Measurements from ENCODE around the gene ANKK1.

ANKK1 gene

DNA sequence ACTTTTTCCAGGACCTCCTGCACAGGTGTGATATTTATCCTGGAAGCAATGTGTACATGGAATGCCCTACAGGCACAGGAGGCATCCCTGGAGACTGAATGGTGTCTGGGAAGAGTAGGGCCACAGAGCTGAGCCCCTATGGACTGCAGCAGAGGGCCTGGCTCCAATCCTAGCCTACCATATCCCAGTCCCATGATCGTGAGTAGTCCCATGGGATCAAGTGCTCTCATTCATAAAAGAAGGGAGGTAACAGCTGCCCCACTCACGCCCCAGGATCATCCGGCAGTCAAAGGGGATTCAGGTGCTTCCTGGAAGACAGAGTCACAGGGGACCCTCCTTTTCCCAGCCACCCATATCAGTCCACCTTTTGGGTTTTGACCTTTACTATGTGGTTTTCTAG, 24.0 kb downstream of the ANKK1 start:
- TF ChIP-seq, protein P1, sequence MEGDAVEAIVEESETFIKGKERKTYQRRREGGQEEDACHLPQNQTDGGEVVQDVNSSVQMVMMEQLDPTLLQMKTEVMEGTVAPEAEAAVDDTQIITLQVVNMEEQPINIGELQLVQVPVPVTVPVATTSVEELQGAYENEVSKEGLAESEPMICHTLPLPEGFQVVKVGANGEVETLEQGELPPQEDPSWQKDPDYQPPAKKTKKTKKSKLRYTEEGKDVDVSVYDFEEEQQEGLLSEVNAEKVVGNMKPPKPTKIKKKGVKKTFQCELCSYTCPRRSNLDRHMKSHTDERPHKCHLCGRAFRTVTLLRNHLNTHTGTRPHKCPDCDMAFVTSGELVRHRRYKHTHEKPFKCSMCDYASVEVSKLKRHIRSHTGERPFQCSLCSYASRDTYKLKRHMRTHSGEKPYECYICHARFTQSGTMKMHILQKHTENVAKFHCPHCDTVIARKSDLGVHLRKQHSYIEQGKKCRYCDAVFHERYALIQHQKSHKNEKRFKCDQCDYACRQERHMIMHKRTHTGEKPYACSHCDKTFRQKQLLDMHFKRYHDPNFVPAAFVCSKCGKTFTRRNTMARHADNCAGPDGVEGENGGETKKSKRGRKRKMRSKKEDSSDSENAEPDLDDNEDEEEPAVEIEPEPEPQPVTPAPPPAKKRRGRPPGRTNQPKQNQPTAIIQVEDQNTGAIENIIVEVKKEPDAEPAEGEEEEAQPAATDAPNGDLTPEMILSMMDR (IDR thresholded peaks at IDR 0.05; ENCODE audit: low read depth, low read length): no peak
- no peak overlapping the region for H3K4me3 ChIP-seq (replicated peaks in 1 of 2; ENCODE audit: low read depth in 2 of 2, low read length in 2 of 2)
- DNase-seq (ENCODE audit: low read depth in 2 of 2): no peak

DNA sequence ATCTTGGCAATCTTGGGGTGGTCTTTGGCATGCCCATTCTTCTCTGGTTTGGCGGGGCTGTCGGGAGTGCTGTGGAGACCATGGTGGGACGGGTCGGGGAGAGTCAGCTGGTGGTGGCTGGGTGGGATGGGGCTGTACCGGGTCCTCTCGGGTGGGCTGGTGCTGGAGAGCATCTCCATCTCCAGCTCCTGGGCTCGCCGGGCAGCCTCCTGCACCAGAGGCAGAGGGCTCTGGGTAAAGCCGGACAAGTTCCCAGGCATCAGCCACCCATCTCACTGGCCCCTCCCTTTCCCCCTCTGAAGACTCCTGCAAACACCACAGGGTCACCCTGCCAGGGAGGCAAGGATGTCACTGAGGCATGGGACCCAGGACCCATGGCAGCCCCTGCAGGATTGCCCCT, 25.1 kb downstream of the ANKK1 start:
- H3K4me3 ChIP-seq (replicated peaks in 1 of 2; ENCODE audit: low read depth in 2 of 2, low read length in 2 of 2): no peak overlapping the region
- TF ChIP-seq, protein P1 (IDR thresholded peaks at IDR 0.05; ENCODE audit: low read depth, low read length): no peak

DNA sequence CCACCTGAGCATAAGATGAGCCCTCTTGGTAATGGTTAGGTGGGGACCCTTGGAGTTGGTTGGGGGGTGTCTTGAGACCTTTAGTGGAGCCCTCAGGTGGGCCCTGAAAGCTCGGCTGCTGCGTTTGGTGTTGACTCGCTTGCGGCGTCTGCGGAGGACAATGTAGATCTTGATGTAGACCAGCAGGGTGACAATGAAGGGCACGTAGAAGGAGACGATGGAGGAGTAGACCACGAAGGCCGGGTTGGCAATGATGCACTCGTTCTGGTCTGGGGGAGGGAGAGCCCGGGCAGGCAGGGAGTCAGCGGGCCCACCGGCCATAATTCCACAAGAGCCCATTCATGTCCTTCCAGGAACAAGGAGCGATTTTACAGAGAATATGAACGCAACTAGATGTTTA, 27.8 kb downstream of the ANKK1 start:
- TF ChIP-seq, protein P1 (IDR thresholded peaks at IDR 0.05; ENCODE audit: low read depth, low read length): no peak
- no peak overlapping the region for H3K4me3 ChIP-seq (replicated peaks in 1 of 2; ENCODE audit: low read depth in 2 of 2, low read length in 2 of 2)
- no peak for DNase-seq (ENCODE audit: low read depth in 2 of 2)

More for the DNA sequence above, 25.1 kb downstream of the ANKK1 start:
- DNase-seq (ENCODE audit: low read depth in 2 of 2): no peak

DNA sequence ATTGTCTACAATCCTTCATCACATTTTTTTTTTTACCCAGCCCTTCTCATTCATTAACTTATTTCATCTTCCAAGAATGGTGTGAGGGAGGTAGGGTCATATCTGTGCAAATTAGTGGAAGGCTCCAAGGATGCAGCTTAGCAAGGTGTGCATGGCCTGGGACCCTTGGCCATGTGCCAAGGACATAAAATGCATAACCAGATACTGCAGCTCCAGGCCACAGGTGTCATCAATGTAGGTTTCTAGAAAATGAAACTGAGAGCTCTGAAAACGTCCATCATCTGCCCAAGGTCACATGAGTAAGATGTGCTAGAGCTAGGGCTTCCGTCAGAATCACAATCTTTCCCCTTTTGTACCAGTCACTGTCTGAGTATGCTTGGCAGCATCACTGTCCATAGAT, 29.8 kb downstream of the ANKK1 start:
- DNase-seq (ENCODE audit: low read depth in 2 of 2): no peak
- no peak overlapping the region for H3K4me3 ChIP-seq (replicated peaks in 1 of 2; ENCODE audit: low read depth in 2 of 2, low read length in 2 of 2)
- TF ChIP-seq, protein P1 (IDR thresholded peaks at IDR 0.05; ENCODE audit: low read depth, low read length): no peak

DNA sequence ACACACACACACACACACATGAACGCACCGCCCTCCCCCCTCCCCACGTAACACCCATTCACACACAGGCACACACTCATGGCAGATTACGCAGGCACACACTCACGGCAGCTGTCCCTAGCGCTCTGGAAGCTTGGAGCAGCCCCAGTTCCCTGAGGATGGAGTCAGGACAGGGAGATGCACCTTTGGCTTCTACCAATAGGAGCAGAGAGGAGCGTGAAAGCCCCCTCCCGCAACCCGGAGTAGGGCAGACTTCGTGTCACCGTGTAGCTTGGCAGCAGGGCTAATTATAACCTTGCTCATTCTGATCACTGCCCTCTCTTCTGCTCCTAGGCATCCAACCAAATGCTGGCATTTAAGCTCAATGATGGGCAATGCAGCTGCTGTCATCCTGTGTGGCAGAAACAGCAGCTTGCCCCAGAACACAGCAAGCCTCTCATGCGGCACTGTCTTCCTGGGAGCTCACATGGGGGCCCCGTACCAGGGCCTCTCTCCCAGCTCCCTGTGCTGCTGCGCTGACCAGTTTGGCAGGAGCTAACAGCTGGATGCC, 31.9 kb downstream of the ANKK1 start:
- no peak overlapping the region for H3K4me3 ChIP-seq (replicated peaks in 1 of 2; ENCODE audit: low read depth in 2 of 2, low read length in 2 of 2)
- DNase-seq (ENCODE audit: low read depth in 2 of 2): no peak
- TF ChIP-seq, protein P1 (IDR thresholded peaks at IDR 0.05; ENCODE audit: low read depth, low read length): no peak

DNA sequence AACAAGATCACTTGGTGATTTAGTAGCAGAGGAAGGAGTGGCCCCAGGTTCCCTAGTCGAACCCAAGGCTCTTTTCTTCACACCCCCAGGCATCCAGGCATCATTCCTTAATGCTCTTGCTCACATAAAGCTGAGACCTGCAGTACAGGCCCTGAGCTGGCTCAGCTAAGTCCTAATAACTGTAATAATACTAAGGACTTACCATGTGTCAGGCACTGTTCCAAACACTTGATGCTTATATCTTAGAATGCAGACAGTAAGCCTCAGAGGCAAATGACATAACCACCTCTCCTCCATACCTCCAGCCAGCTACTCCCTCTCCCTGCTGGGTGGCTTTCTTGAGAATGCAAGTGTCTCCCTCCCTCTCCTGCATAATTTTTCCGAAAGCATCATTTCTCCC, 33.2 kb downstream of the ANKK1 start:
- peak in 1 of 2 donors; percentile 17 for DNase-seq (ENCODE audit: low read depth in 2 of 2)
- H3K4me3 ChIP-seq (replicated peaks in 1 of 2; ENCODE audit: low read depth in 2 of 2, low read length in 2 of 2): no peak overlapping the region
- TF ChIP-seq, protein P1 (IDR thresholded peaks at IDR 0.05; ENCODE audit: low read depth, low read length): no peak

DNA sequence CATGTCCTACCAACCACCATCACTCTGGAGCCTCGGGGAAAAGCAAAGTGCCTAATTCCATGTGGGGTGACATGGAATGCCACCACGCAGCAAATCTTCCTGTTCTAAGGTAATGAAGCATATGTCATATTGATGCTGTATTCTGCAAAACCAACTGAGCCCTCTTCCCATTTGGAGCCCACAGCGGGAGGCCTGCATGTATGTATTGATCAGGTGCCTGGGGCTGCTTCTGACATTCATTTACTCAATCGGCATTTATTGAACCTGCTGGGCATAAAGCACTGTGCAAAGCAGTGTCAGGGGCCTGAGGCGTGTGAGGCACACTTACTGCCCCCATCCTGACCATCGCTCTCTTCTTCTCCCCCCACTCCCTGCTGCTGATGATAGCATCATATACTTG, 39.1 kb downstream of the ANKK1 start:
- TF ChIP-seq, protein P1 (IDR thresholded peaks at IDR 0.05; ENCODE audit: low read depth, low read length): no peak
- DNase-seq (ENCODE audit: low read depth in 2 of 2): no peak
- no peak overlapping the region for H3K4me3 ChIP-seq (replicated peaks in 1 of 2; ENCODE audit: low read depth in 2 of 2, low read length in 2 of 2)

All from cardiac fibroblast (primary cell).